ENCODE measurements around the gene PLEKHJ1.
A peak's percentile ranks its signal among the peaks of the same experiment; 100 is the strongest.

PLEKHJ1 gene

GRCh38 chr19:2268480-2268830 is 32.3 kb upstream of the PLEKHJ1 start:
- DNase-seq (ENCODE audit: low read depth) = no peak
- TF ChIP-seq CTCF (IDR thresholded peaks at IDR 0.05; ENCODE audit: insufficient read depth, low read depth, low read length, missing control alignments) = no peak
- peak overlapping the region; percentile 70 for H3K4me3 ChIP-seq (ENCODE audit: low read length)

DNA sequence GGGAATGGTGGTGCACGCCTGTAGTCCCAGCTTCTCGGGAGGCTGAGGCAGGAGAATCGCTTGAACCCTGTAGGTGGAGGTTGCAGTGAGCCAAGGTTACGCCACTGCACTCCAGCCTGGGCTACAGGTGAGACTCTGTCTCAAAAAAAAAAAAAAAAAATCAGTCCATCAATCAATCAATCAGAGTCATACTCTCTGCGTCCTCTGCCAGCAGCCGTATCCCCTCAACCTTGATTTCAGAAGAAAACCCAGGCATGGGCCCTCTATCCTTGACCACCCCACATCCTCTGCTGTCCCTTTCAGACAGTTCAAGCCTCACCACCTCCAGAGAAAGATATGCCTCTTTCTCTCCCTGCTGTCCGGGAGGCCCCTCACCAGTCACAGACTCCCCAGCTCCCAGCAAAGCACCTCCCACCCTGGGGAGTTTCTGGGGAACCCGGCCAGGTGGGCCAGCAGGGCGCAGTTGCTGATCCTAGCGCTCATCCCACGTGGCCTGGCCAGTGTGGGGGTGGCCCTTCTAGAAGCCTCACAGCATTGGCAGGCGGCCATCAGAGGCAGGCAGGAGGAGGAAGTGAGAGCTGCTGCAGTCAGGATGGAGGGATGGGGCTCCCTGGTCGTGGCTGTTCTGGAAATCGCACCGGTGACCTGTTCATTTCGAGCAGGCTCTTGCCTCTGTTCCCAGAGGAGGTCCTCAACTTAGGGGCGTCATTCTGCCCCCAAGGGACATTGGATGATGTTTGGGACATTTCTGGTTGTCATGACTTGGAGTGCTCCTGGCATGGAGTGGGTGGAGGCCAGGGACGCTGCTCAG is 30.3 kb upstream of the PLEKHJ1 start:
- no peak for TF ChIP-seq CTCF (IDR thresholded peaks at IDR 0.05; ENCODE audit: insufficient read depth, low read depth, low read length, missing control alignments)
- H3K4me3 ChIP-seq (ENCODE audit: low read length) = no peak overlapping the region
- peak; percentile 71 for DNase-seq (ENCODE audit: low read depth)

GRCh38 chr19:2261438-2262172 is 25.5 kb upstream of the PLEKHJ1 start:
- DNase-seq (ENCODE audit: low read depth) = peak; percentile 51

DNA sequence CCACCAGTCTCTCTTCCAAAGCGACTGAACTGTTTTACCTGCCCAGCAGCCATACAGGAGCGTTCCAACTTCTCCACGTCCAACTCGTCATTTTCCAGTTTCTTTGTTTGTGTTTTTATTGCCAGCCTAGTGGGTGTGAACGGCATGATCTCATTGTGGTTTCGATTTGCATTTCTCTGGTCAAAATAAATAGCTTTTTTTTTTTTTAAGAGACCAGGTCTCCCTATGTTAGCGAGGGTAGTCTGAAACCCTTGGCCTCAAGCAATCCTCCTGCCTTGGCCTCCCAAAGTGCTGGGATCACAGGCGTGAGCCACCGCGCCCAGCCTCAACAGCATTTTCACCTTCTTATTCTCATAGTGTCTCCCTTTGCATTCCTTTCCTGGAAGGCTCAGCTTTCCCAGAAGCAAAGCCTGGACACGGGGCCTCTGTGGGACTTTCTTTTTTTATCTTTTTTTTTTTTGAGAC is 24.2 kb upstream of the PLEKHJ1 start:
- no peak overlapping the region for H3K4me3 ChIP-seq (ENCODE audit: low read length)
- TF ChIP-seq CTCF (IDR thresholded peaks at IDR 0.05; ENCODE audit: insufficient read depth, low read depth, low read length, missing control alignments) = no peak

More at GRCh38 chr19:2261438-2262172, 25.5 kb upstream of the PLEKHJ1 start:
- no peak overlapping the region for H3K4me3 ChIP-seq (ENCODE audit: low read length)
- peak; percentile 62 for TF ChIP-seq CTCF (IDR thresholded peaks at IDR 0.05; ENCODE audit: insufficient read depth, low read depth, low read length, missing control alignments)

DNA sequence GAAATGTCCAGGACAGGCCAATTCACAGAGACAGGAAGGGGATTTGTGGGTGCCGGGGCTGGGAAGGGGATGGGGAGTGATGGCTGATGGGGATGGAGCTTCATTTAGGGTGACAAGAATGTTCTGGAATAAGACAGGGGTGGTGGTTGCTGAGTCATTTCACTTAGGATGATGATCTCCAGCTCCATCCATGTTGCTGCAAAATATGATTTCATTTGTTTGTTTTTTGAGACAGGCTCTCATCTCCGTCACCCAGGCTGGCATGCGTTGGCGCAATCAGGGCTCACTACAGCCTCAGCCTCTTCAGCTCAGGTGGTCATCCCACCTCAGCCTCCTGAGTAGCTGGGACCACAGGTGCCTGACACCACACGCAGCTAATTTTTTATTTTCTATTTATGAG is 23.2 kb upstream of the PLEKHJ1 start:
- DNase-seq (ENCODE audit: low read depth) = peak; percentile 80
- TF ChIP-seq CTCF (IDR thresholded peaks at IDR 0.05; ENCODE audit: insufficient read depth, low read depth, low read length, missing control alignments) = no peak
- H3K4me3 ChIP-seq (ENCODE audit: low read length) = no peak overlapping the region

More for the DNA sequence above, 24.2 kb upstream of the PLEKHJ1 start:
- peak; percentile 81 for DNase-seq (ENCODE audit: low read depth)

DNA sequence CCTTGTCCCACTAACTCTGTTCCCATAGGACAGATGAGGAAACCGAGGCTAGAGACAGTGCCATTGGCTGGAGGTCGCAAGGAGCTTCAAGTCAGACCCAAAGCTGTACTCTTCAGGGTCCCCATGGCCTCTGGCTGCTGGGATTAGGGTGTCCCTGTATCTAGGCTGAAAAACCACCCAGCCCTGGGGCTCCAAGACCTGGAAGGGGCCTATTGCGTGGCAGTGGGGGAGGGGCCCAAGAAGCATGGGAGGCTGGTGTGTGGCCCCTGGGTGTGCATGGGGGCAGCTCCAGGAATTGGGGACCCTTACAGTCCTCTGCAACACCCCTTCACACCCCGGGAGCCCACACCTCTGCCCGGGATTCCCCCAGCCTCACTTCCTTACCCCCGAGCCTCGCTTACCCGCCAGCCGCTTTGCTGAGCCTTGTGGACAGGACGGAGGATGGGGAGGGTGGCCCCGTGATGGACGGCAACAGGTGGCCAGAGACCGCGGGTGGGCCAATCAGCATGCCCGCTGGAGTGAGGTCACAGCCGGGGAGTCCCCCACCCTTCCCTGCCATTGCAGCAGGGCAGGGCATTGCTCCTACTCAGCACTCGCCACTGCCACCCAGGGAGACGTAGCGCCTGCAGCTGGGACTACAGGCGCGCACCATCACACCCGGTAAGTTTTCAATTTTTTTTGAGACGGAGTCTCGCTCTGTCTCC is 20.0 kb upstream of the PLEKHJ1 start, which contains the start of gene JSRP1:
JSRP1 (minus strand) TSS at position 436 of the 704 bp plus-strand sequence. CDS start 1,103 bp downstream, outside the sequence.
- H3K4me3 ChIP-seq (ENCODE audit: low read length) = no peak within 1 kb of the TSS
- TF ChIP-seq CTCF (IDR thresholded peaks at IDR 0.05; ENCODE audit: insufficient read depth, low read depth, low read length, missing control alignments) = no peak
- no peak for DNase-seq (ENCODE audit: low read depth)
